OCI-LY1 (cell line): ENCODE data around the gene IL17RE.

Experiments used
- H2AFZ ChIP-seq: fragments of 200-600 bp; sonication (generic), shearing (Covaris generic); 2 replicates; pipeline ENCODE4 v1.6.0; 2014; ENCODE audit warnings: antibody characterized with exemption, mild to moderate bottlenecking, low read length
- H3F3A ChIP-seq: fragments of 200-600 bp; sonication (generic), shearing (Covaris generic); 2 replicates; pipeline ENCODE4 v1.6.0; 2014; ENCODE audit warnings: mild to moderate bottlenecking, antibody characterized with exemption, low read length, moderate library complexity; ENCODE audit not compliant: insufficient read depth
- H3K27ac ChIP-seq: fragments of 200-600 bp; sonication (generic); 2 replicates; pipeline ENCODE4 v1.5.1; 2014; ENCODE audit warnings: low read length, mixed run types, mild to moderate bottlenecking, low read depth; ENCODE audit not compliant: poor library complexity, severe bottlenecking
- H3K27me3 ChIP-seq: fragments of 200-600 bp; sonication (generic); 2 replicates; pipeline ENCODE4 v1.6.0; 2014; ENCODE audit warnings: antibody characterized with exemption, mild to moderate bottlenecking, low read length, moderate library complexity; ENCODE audit not compliant: insufficient read depth
- H3K36me3 ChIP-seq: fragments of 200-600 bp; sonication (generic); 2 replicates; pipeline ENCODE4 v1.6.1; 2014; ENCODE audit warnings: mild to moderate bottlenecking, antibody characterized with exemption, low read length, moderate library complexity, mixed read lengths; ENCODE audit not compliant: insufficient read depth
- H3K4me1 ChIP-seq: fragments of 200-600 bp; sonication (generic); 2 replicates; pipeline ENCODE4 v1.5.1; 2014; ENCODE audit warnings: mild to moderate bottlenecking, low read length, moderate library complexity; ENCODE audit not compliant: insufficient read depth, severe bottlenecking
- H3K4me2 ChIP-seq: fragments of 200-600 bp; sonication (generic), shearing (Covaris generic); 2 replicates; pipeline ENCODE4 v1.6.1; 2014; ENCODE audit warnings: low read length
- H3K4me3 ChIP-seq: fragments of 200-600 bp; sonication (generic); 2 replicates; pipeline ENCODE4 v1.5.1; 2014; ENCODE audit warnings: low read length, low read depth, mild to moderate bottlenecking, mixed read lengths; ENCODE audit not compliant: poor library complexity, severe bottlenecking
- H3K79me2 ChIP-seq: fragments of 200-600 bp; shearing (Covaris generic); 2 replicates; pipeline ENCODE4 v1.6.1; 2016; ENCODE audit warnings: mixed run types, low read length, mixed read lengths; ENCODE audit not compliant: insufficient read depth
- H3K9ac ChIP-seq: fragments of 200-600 bp; sonication (generic), shearing (Covaris generic); 2 replicates; pipeline ENCODE4 v1.6.1; 2014; ENCODE audit warnings: mild to moderate bottlenecking, low read length, mixed read lengths
- H3K9me2 ChIP-seq: fragments of 200-600 bp; sonication (generic), shearing (Covaris generic); 2 replicates; pipeline ENCODE4 v1.6.1; 2014; ENCODE audit warnings: low read depth, mild to moderate bottlenecking, low read length, mixed read lengths
- H3K9me3 ChIP-seq: fragments of 200-600 bp; shearing (Covaris generic); 2 replicates; pipeline ENCODE4 v1.6.1; 2014; ENCODE audit warnings: low read length, mixed read lengths
- H4K20me1 ChIP-seq: fragments of 200-600 bp; sonication (generic), shearing (Covaris generic); 2 replicates; pipeline ENCODE4 v1.6.0; 2016; ENCODE audit warnings: mild to moderate bottlenecking, low read length; ENCODE audit not compliant: insufficient read depth
- EZH2 ChIP-seq: fragments of 200-600 bp; sonication (generic), shearing (Covaris generic); IDR thresholded peaks from 2 replicates; pipeline ENCODE4 v1.8.0; 2017; ENCODE audit warnings: borderline replicate concordance, mixed run types, mild to moderate bottlenecking, antibody characterized with exemption, low read length, moderate library complexity, mixed read lengths
- TF ChIP-seq, protein P1 (sequence below): fragments of 200-600 bp; sonication (generic), shearing (Covaris generic); IDR thresholded peaks from 2 replicates; pipeline ENCODE4 v1.5.1; 2017; ENCODE audit warnings: mild to moderate bottlenecking, antibody characterized with exemption, low read length, moderate library complexity, mixed read lengths

Gene IL17RE

DNA sequence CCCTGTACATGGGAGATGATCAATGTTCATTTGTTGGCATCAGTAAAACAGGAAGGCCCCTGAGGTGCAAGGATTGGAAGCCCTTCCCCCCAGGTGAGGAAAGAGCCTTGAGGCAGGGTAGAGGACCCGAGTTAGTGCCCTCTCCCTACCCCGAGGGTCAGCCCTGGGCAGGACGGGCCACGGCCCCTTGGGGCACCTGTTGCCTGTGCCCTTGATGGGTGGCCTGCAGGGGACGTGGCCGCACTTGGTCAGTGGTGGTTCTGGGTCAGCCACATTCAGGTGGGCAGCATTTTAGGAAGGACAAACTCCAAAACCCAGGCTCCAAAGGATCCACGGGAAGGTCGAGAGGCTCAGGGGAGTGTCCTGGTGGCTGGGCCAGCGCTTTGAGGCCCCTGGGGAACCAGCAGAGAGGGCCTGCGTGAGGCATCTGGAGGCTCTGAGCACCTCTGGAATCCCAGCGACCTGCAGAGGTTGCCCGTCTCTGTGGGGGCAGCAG lies 43.1 kb upstream of the IL17RE start:
- Histone ChIP-seq H4K20me1 (no peaks in the 10 kb centered on the region), H3F3A (no peaks in the 10 kb centered on the region), H2AFZ (no peak overlapping the region), H3K9ac (no peak overlapping the region), H3K27me3 (no peaks in the 10 kb centered on the region), H3K9me2 (no peaks in the 10 kb centered on the region), H3K27ac (no peak overlapping the region), H3K4me3 (no peak overlapping the region), H3K4me2 (no peak overlapping the region), H3K36me3 (no peaks in the 10 kb centered on the region), H3K4me1 (no peaks in the 10 kb centered on the region), H3K79me2 (no peaks in the 10 kb centered on the region), H3K9me3 (no peaks in the 10 kb centered on the region)
- TF ChIP-seq, protein P1, sequence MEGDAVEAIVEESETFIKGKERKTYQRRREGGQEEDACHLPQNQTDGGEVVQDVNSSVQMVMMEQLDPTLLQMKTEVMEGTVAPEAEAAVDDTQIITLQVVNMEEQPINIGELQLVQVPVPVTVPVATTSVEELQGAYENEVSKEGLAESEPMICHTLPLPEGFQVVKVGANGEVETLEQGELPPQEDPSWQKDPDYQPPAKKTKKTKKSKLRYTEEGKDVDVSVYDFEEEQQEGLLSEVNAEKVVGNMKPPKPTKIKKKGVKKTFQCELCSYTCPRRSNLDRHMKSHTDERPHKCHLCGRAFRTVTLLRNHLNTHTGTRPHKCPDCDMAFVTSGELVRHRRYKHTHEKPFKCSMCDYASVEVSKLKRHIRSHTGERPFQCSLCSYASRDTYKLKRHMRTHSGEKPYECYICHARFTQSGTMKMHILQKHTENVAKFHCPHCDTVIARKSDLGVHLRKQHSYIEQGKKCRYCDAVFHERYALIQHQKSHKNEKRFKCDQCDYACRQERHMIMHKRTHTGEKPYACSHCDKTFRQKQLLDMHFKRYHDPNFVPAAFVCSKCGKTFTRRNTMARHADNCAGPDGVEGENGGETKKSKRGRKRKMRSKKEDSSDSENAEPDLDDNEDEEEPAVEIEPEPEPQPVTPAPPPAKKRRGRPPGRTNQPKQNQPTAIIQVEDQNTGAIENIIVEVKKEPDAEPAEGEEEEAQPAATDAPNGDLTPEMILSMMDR: no peak
- no peak for TF ChIP-seq EZH2

DNA sequence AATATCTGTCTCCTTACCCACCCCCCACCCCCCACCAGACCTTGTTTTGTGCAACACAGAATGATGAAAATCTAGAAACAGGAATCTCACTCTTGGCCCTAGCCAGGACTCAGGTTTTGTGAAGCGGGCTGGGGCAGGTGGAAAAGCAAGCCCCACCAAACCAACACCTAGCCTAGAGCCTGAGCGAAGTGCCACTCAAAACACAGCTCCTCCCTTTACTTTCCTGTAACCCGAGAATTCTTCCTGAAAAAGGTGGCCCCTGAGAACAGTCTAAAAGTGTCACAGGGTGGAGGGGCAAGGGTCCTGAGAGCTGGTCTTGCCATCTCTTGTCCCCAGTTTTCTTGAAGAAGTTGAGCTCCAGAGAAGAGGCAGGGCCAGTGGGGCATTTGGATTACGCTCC lies 41.4 kb upstream of the IL17RE start:
- TF ChIP-seq, protein P1: no peak
- no peak for TF ChIP-seq EZH2
- Histone ChIP-seq H3K36me3 (no peaks in the 10 kb centered on the region), H3K27ac (no peak overlapping the region), H3K9me2 (no peaks in the 10 kb centered on the region), H3K27me3 (no peaks in the 10 kb centered on the region), H3K4me2 (no peak overlapping the region), H3K79me2 (no peaks in the 10 kb centered on the region), H3K4me3 (no peak overlapping the region), H4K20me1 (no peaks in the 10 kb centered on the region), H2AFZ (no peak overlapping the region), H3K9ac (no peak overlapping the region), H3K9me3 (no peaks in the 10 kb centered on the region), H3F3A (no peaks in the 10 kb centered on the region), H3K4me1 (no peaks in the 10 kb centered on the region)

DNA sequence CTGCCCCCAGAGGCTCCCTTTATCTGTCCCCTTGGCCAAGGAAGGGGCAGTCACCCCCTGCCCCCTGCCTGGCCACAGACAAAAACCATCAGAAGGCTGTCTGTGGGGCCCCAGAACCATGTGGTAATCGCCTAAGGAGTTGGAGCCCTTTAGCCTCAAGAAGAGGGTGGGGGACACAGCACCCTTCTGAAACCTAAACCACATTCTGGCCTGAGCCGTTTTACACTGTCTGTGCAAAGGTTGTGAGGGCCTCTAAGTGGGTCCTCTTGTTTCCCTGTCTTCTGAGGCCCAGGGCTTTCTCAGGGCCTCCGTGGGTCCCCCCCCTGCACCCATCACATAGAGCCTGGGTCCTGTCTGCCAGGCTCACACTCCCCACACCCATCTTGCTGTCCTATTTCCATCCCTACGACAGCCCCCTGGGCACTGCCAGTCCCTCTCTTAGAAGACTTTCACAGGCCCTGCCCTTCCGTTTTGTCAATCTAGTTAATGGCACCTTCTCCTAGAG lies 41.0 kb upstream of the IL17RE start:
- H3K9me3 ChIP-seq: no peaks in the 10 kb centered on the region
- no peaks in the 10 kb centered on the region for H3K79me2 ChIP-seq
- no peaks in the 10 kb centered on the region for H3K27me3 ChIP-seq
- no peak overlapping the region for H3K27ac ChIP-seq
- no peak overlapping the region for H3K9ac ChIP-seq
- no peak overlapping the region for H2AFZ ChIP-seq
- no peak overlapping the region for H3K4me3 ChIP-seq
- H3K9me2 ChIP-seq: no peaks in the 10 kb centered on the region
- H3K4me2 ChIP-seq: no peak overlapping the region
- TF ChIP-seq, protein P1: no peak
- no peak for TF ChIP-seq EZH2
- H4K20me1 ChIP-seq: no peaks in the 10 kb centered on the region
- H3F3A ChIP-seq: no peaks in the 10 kb centered on the region
- H3K36me3 ChIP-seq: no peaks in the 10 kb centered on the region
- H3K4me1 ChIP-seq: no peaks in the 10 kb centered on the region
